ENCODE results near the gene ZNF827.

Gene ZNF827

GRCh38 chr4:145921231-145921630, 17.4 kb downstream of the ZNF827 start:
- Histone ChIP-seq H3K9me3 (replicated peaks in 1 of 11) (peaks cover 20 to 50% (median 38%) of the 10 kb centered on the region in 11 experiments), H3K4me2 (no peak overlapping the region), H3K36me3 (peaks cover 0 to 69% (median 37%) of the 10 kb centered on the region in 11 experiments; a peak in 17 of 22 replicates), H3K9ac (no peak overlapping the region), H3K27ac (no peak overlapping the region), H3K27me3 (no peaks in the 10 kb centered on the region), H3K4me3 (no peak overlapping the region), H3K4me1 (peaks cover 0 to 5% (median 0%) of the 10 kb centered on the region in 10 experiments; a peak in 1 of 20 replicates), H4K20me1 (0 out of 22 replicates have a peak, but pooled peaks cover 0 to 3% (median 0%) of the 10 kb centered on the region in 11 experiments)
- no peak for TF ChIP-seq Cebpa-rat (IDR thresholded peaks at IDR 0.05)

- peaks cover 0 to 5% (median 0%) of the 10 kb centered on the region in 10 experiments; a peak in 1 of 20 replicates for H3K4me1 ChIP-seq
- H3K36me3 ChIP-seq: peaks cover 0 to 68% (median 37%) of the 10 kb centered on the region in 11 experiments; a peak in 17 of 22 replicates
- H3K9ac ChIP-seq: no peak overlapping the region
- no peak overlapping the region for H3K4me2 ChIP-seq
- no peaks in the 10 kb centered on the region for H3K27me3 ChIP-seq
- TF ChIP-seq Cebpa-rat (IDR thresholded peaks at IDR 0.05): no peak
- H3K4me3 ChIP-seq: no peak overlapping the region
- peaks cover 11 to 47% (median 38%) of the 10 kb centered on the region in 11 experiments for H3K9me3 ChIP-seq (replicated peaks in 1 of 11)
- 0 out of 22 replicates have a peak, but pooled peaks cover 0 to 5% (median 0%) of the 10 kb centered on the region in 11 experiments for H4K20me1 ChIP-seq
- no peak overlapping the region for H3K27ac ChIP-seq
Measured at GRCh38 chr4:145920205-145920604, 18.4 kb downstream of the ZNF827 start.

DNA sequence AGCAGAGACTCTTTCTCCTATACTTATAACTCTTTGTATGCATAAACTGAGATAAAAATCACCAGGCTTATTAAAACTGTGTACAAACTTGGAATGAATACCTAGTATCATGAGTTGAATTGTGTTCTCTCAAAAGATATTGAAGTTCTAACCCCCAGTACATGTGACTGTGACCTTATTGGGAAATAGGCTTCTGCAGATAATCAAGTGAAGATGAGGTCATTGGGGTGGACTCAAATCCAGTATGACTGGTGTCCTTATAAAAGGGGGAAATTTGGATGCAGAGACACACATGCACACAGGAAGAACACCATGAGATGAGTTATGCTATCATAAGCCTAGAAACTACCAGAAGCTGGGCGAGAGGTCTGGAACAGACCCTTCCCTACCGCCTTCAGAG, 26.2 kb downstream of the ZNF827 start:
- peaks cover 0 to 34% (median 13%) of the 10 kb centered on the region in 11 experiments; a peak in 15 of 22 replicates for H3K36me3 ChIP-seq
- H3K9me3 ChIP-seq (replicated peaks in 1 of 11): peaks cover 5 to 40% (median 15%) of the 10 kb centered on the region in 11 experiments; a peak in 17 of 22 replicates
- no peak for TF ChIP-seq Cebpa-rat (IDR thresholded peaks at IDR 0.05)
- no peak overlapping the region for H3K27ac ChIP-seq
- peaks cover 9 to 30% (median 20%) of the 10 kb centered on the region in 10 experiments; a peak in 19 of 20 replicates for H3K4me1 ChIP-seq
- no peak overlapping the region for H3K9ac ChIP-seq
- H4K20me1 ChIP-seq: peaks cover 0 to 5% (median 0%) of the 10 kb centered on the region in 11 experiments; a peak in 1 of 22 replicates
- no peak overlapping the region for H3K4me3 ChIP-seq
- no peak overlapping the region for H3K4me2 ChIP-seq
- H3K27me3 ChIP-seq: no peaks in the 10 kb centered on the region

DNA sequence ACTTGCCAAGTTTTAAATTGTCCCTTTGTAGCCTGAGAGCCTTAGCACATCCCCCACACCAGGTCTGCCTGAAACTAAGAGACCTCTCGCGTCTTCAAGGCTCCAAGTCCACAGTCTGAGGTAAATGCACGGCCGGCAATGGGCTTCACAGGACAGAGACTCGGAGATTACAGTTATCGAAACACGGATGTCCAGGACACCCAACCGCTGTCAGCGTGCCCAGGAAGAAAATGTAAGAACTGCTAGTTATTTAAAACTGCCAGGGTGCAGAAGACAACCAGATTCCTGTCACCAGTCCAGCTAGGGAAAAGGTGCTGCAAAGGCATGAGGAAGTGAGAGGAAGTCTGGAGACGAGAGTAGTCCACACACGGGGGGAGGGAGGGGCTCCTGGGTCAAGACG, 28.9 kb downstream of the ZNF827 start:
- Histone ChIP-seq H3K4me1 (peaks cover 9 to 38% (median 25%) of the 10 kb centered on the region in 10 experiments), H3K4me3 (no peak overlapping the region), H3K36me3 (peaks cover 0 to 22% (median 10%) of the 10 kb centered on the region in 11 experiments; a peak in 10 of 22 replicates), H3K9me3 (replicated peaks in 1 of 11) (peaks cover 0 to 24% (median 5%) of the 10 kb centered on the region in 11 experiments; a peak in 7 of 22 replicates), H3K4me2 (peak overlapping the region in 8 of 11 experiments; percentile 2 to 54 (median 38); a peak in 11 of 22 replicates), H3K9ac (peak overlapping the region in 2 of 11 experiments; percentile 19 to 46; a peak in 2 of 22 replicates), H3K27ac (peak overlapping the region in 7 of 11 experiments; percentile 18 to 68 (median 57); a peak in 9 of 22 replicates), H3K27me3 (no peaks in the 10 kb centered on the region), H4K20me1 (no peaks in the 10 kb centered on the region; a peak in 1 of 22 replicates)
- no peak for TF ChIP-seq Cebpa-rat (IDR thresholded peaks at IDR 0.05)

- TF ChIP-seq Cebpa-rat (IDR thresholded peaks at IDR 0.05): peak in 5 of 11 experiments; percentile 20 to 75 (median 47); a peak in 4 of 22 replicates
- Histone ChIP-seq H3K27me3 (no peaks in the 10 kb centered on the region), H3K9ac (peak overlapping the region in 1 of 11 experiments; percentile 19; a peak in 1 of 22 replicates), H3K27ac (peak overlapping the region in 7 of 11 experiments; percentile 18 to 68 (median 57); a peak in 9 of 22 replicates), H3K36me3 (peaks cover 0 to 22% (median 10%) of the 10 kb centered on the region in 11 experiments; a peak in 7 of 22 replicates), H3K4me2 (peak overlapping the region in 9 of 11 experiments; percentile 1 to 54 (median 36); a peak in 12 of 22 replicates), H3K9me3 (replicated peaks in 1 of 11) (peaks cover 0 to 20% (median 3%) of the 10 kb centered on the region in 11 experiments; a peak in 6 of 22 replicates), H4K20me1 (no peaks in the 10 kb centered on the region; a peak in 1 of 22 replicates), H3K4me3 (no peak overlapping the region), H3K4me1 (peaks cover 9 to 38% (median 25%) of the 10 kb centered on the region in 10 experiments)
Measured at GRCh38 chr4:145909281-145909715, 29.3 kb downstream of the ZNF827 start.

GRCh38 chr4:145907812-145908211, 30.8 kb downstream of the ZNF827 start:
- Histone ChIP-seq H3K4me2 (peak overlapping the region in 4 of 11 experiments; percentile 1 to 22 (median 6); a peak in 2 of 22 replicates), H3K4me1 (peaks cover 9 to 38% (median 25%) of the 10 kb centered on the region in 10 experiments), H3K4me3 (no peak overlapping the region), H3K27me3 (no peaks in the 10 kb centered on the region), H3K9me3 (replicated peaks in 1 of 11) (peaks cover 0 to 15% (median 3%) of the 10 kb centered on the region in 11 experiments; a peak in 7 of 22 replicates), H4K20me1 (no peaks in the 10 kb centered on the region; a peak in 1 of 22 replicates), H3K27ac (0 out of 22 replicates have a peak overlapping the region, but pooled peaks of 1 of the 11 experiments have one; percentile 28), H3K36me3 (peaks cover 2 to 33% (median 15%) of the 10 kb centered on the region in 11 experiments; a peak in 20 of 22 replicates), H3K9ac (no peak overlapping the region)
- TF ChIP-seq Cebpa-rat (IDR thresholded peaks at IDR 0.05): no peak

GRCh38 chr4:145907390-145907789, 31.2 kb downstream of the ZNF827 start:
- Histone ChIP-seq H3K9me3 (replicated peaks in 1 of 11) (peaks cover 0 to 19% (median 7%) of the 10 kb centered on the region in 11 experiments; a peak in 8 of 22 replicates), H3K4me1 (peaks cover 9 to 38% (median 25%) of the 10 kb centered on the region in 10 experiments), H3K27me3 (no peaks in the 10 kb centered on the region), H3K27ac (no peak overlapping the region), H3K4me3 (no peak overlapping the region), H4K20me1 (no peaks in the 10 kb centered on the region; a peak in 1 of 22 replicates), H3K4me2 (peak overlapping the region in 5 of 11 experiments; percentile 1 to 22 (median 10); a peak in 4 of 22 replicates), H3K9ac (no peak overlapping the region), H3K36me3 (peaks cover 6 to 38% (median 19%) of the 10 kb centered on the region in 11 experiments; a peak in 20 of 22 replicates)
- TF ChIP-seq Cebpa-rat (IDR thresholded peaks at IDR 0.05): no peak

GRCh38 chr4:145904413-145905177, 34.0 kb downstream of the ZNF827 start:
- Histone ChIP-seq H3K27ac (no peak overlapping the region), H3K9me3 (replicated peaks in 1 of 11) (peaks cover 0 to 14% (median 7%) of the 10 kb centered on the region in 11 experiments; a peak in 9 of 22 replicates), H3K36me3 (peaks cover 15 to 55% (median 33%) of the 10 kb centered on the region in 11 experiments; a peak in 21 of 22 replicates), H3K4me1 (peaks cover 6 to 30% (median 17%) of the 10 kb centered on the region in 10 experiments), H4K20me1 (no peaks in the 10 kb centered on the region; a peak in 1 of 22 replicates), H3K9ac (no peak overlapping the region), H3K27me3 (no peaks in the 10 kb centered on the region), H3K4me2 (no peak overlapping the region), H3K4me3 (no peak overlapping the region)
- no peak for TF ChIP-seq Cebpa-rat (IDR thresholded peaks at IDR 0.05)
